Measurements from ENCODE around the gene PSORS1C2.
"Not testable (repeated sequence)": the region's sequence is repeated elsewhere in the genome, so short reads cannot be mapped to it uniquely, and the experiment has no call there.

Gene PSORS1C2

GRCh38 chr6:31138982-31139381 is at the start of gene PSORS1C2:
PSORS1C2 (minus strand) TSS chr6:31139066; CDS start chr6:31139026, 40 bp downstream.
- TF ChIP-seq, protein P1, sequence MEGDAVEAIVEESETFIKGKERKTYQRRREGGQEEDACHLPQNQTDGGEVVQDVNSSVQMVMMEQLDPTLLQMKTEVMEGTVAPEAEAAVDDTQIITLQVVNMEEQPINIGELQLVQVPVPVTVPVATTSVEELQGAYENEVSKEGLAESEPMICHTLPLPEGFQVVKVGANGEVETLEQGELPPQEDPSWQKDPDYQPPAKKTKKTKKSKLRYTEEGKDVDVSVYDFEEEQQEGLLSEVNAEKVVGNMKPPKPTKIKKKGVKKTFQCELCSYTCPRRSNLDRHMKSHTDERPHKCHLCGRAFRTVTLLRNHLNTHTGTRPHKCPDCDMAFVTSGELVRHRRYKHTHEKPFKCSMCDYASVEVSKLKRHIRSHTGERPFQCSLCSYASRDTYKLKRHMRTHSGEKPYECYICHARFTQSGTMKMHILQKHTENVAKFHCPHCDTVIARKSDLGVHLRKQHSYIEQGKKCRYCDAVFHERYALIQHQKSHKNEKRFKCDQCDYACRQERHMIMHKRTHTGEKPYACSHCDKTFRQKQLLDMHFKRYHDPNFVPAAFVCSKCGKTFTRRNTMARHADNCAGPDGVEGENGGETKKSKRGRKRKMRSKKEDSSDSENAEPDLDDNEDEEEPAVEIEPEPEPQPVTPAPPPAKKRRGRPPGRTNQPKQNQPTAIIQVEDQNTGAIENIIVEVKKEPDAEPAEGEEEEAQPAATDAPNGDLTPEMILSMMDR (IDR thresholded peaks at IDR 0.05): no peak
- Histone ChIP-seq H3K4me1 (ENCODE audit: control insufficient read depth in 1 of 2, insufficient read depth in 1 of 2, low read depth in 1 of 2, low read length in 1 of 2) (peaks cover 4 to 5% of the 10 kb centered on the region in 2 experiments), H3K27ac (no peak within 1 kb of the TSS), H3K27me3 (peaks cover 19% of the 10 kb centered on the region), H3K36me3 (peaks cover 11% of the 10 kb centered on the region), H3K9me3 (no peaks in the 10 kb centered on the region), H3K4me3 (ENCODE audit: low read depth in 1 of 2, low read length in 1 of 2) (no peak within 1 kb of the TSS)

DNA sequence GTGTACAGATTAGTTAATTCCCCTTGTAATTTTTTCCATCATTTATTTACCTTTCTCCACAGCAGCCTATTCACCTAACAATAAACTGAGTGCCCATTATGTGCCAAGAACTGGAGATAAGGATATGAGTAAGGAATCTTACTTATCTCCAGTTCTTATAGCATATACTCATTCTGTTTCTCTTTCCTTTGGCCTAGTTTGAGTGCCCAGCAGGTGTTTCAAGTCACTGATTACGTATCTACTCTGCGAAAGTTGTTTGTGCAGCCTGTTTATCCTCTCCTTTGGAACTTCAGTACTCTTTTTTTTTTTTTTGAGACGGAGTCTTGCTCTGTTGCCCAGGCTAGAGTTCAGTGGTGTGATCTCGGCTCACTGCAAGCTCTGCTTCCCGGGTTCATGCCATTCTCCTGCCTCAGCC is 48.9 kb upstream of the PSORS1C2 start:
- peaks cover 4% of the 10 kb centered on the region in 2 experiments for H3K4me1 ChIP-seq (ENCODE audit: control insufficient read depth in 1 of 2, insufficient read depth in 1 of 2, low read depth in 1 of 2, low read length in 1 of 2)
- H3K36me3 ChIP-seq: peaks cover 6% of the 10 kb centered on the region
- H3K27ac ChIP-seq: no peak overlapping the region
- H3K4me3 ChIP-seq (ENCODE audit: low read depth in 1 of 2, low read length in 1 of 2): no peak overlapping the region
- no peaks in the 10 kb centered on the region for H3K27me3 ChIP-seq
- H3K9me3 ChIP-seq: no peaks in the 10 kb centered on the region
- TF ChIP-seq, protein P1 (IDR thresholded peaks at IDR 0.05): no peak

GRCh38 chr6:31186052-31186734 is 47.3 kb upstream of the PSORS1C2 start:
- H3K4me3 ChIP-seq (ENCODE audit: low read depth in 1 of 2, low read length in 1 of 2): no peak overlapping the region
- H3K9me3 ChIP-seq: no peaks in the 10 kb centered on the region
- TF ChIP-seq, protein P1 (IDR thresholded peaks at IDR 0.05): no peak
- H3K27me3 ChIP-seq: no peaks in the 10 kb centered on the region
- H3K36me3 ChIP-seq: peaks cover 6% of the 10 kb centered on the region
- H3K4me1 ChIP-seq (ENCODE audit: control insufficient read depth in 1 of 2, insufficient read depth in 1 of 2, low read depth in 1 of 2, low read length in 1 of 2): no peaks in the 10 kb centered on the region
- no peak overlapping the region for H3K27ac ChIP-seq

DNA sequence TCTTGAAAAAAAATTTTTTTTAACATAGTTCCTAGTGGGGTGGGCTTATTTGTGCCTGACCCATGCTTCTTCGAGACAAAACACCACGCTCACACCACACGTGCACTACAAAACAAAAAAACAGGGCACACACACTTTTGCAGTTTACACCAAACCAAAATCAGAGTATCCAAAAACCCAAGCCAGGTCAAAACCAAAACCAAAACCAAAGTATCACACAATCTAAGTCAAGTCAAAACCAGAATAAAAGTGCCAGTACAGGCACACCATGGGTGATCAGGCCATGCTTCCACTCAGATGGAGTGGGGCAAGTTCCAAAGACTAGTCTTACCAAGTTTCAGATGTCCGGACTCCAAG is 46.8 kb upstream of the PSORS1C2 start:
- not testable (repeated sequence) for H3K4me3 ChIP-seq (ENCODE audit: low read depth in 1 of 2, low read length in 1 of 2)

GRCh38 chr6:31183859-31184258 is 45.0 kb upstream of the PSORS1C2 start:
- not testable (repeated sequence) for H3K9me3 ChIP-seq; H3K4me3 ChIP-seq (ENCODE audit: low read depth in 1 of 2, low read length in 1 of 2); H3K4me1 ChIP-seq (ENCODE audit: control insufficient read depth in 1 of 2, insufficient read depth in 1 of 2, low read depth in 1 of 2, low read length in 1 of 2); H3K36me3 ChIP-seq; H3K27ac ChIP-seq; H3K27me3 ChIP-seq

More for the DNA sequence above, 46.8 kb upstream of the PSORS1C2 start:
- not testable (repeated sequence) for H3K36me3 ChIP-seq; H3K27me3 ChIP-seq; H3K4me1 ChIP-seq (ENCODE audit: control insufficient read depth in 1 of 2, insufficient read depth in 1 of 2, low read depth in 1 of 2, low read length in 1 of 2); H3K9me3 ChIP-seq; H3K27ac ChIP-seq

DNA sequence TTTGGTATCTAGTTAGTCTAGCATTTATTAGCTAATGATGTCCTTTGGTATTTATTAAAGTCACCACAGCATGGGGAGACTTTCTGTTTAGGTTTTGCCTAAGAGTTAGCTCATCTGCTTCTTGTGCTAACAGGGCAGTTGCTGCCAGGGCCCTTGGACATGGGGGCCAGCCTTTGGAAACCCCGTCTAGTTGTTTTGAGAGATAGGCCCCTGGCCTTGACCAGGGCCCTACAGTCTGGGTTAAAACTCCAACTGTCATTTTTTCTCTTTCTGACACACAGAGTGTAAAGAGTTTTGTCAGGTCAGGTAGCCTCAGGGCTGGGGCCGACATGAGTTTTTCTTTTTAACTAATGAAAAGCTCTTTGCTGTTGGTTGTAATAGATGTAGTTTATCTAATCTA is 44.4 kb upstream of the PSORS1C2 start:
- H3K27me3 ChIP-seq; H3K4me3 ChIP-seq (ENCODE audit: low read depth in 1 of 2, low read length in 1 of 2); H3K4me1 ChIP-seq (ENCODE audit: control insufficient read depth in 1 of 2, insufficient read depth in 1 of 2, low read depth in 1 of 2, low read length in 1 of 2); H3K36me3 ChIP-seq; H3K27ac ChIP-seq; H3K9me3 ChIP-seq: not testable (repeated sequence)

DNA sequence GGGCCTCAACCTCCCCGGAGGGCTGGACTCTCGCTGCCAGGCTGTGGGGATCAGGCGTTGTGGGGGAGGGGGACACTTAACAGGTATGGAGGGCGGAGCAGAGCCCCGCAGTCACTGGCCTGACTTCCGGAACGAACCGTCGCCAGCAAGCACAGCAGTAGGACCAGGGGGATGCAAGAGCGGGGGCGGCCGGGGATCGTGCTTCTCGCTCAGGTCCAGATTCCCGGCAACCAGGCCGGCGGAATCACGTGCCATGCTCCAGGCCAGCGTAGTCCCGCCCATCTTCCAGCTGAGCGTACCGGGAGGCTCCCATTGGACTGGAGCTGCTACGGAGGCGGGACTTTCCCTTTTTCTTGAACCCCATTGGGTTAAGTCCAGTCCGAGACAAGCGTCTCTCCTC is 41.6 kb upstream of the PSORS1C2 start:
- no peak overlapping the region for H3K27ac ChIP-seq
- H3K4me1 ChIP-seq (ENCODE audit: control insufficient read depth in 1 of 2, insufficient read depth in 1 of 2, low read depth in 1 of 2, low read length in 1 of 2): no peaks in the 10 kb centered on the region
- no peaks in the 10 kb centered on the region for H3K27me3 ChIP-seq
- H3K4me3 ChIP-seq (ENCODE audit: low read depth in 1 of 2, low read length in 1 of 2): peak overlapping the region in 1 of 2 experiments; percentile 44
- H3K36me3 ChIP-seq: no peaks in the 10 kb centered on the region
- TF ChIP-seq, protein P1 (IDR thresholded peaks at IDR 0.05): no peak
- H3K9me3 ChIP-seq: no peaks in the 10 kb centered on the region

All from neutrophil (primary cell).